Measurements from ENCODE around the gene CORIN. TPM values are rescaled to one million over a fixed set of nuclear protein-coding genes. Genes with fewer than 3 reads are reported as not detected.

CORIN gene
- total RNA-seq = under 1 TPM; 0.25 to 0.29 TPM

DNA sequence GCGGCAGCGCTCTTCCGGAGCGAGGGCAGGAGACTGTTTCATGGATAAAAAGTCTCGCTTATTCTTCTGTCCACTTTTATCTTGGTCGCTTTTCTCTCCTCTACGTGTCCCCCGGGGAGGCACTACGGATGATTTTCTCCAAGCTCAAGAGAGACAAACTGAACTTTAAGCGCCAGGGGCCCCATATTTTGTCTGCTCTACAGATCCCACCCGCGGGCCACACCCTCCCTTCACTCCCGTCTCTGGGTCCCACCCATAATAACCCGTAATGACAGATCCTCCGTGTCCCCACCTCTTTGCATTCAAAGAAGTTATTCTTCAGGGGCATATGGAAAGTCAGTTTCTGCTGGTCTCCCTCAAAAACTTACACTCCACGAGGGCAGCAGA, at the start of gene CORIN:
TSS of gene CORIN (minus strand) at position 160 of the 387 bp plus-strand sequence. CDS start at position 42, 118 bp downstream.
- ATAC-seq (replicated peaks in 1 of 2) (no peak), DNase-seq (peak in 1 of 2 donors; percentile 5)
- H3K4me1 Mint-ChIP-seq (ENCODE audit: low read depth) = peaks cover 37% of the 10 kb centered on the region
- peaks cover 5% of the 10 kb centered on the region for H3K27me3 Mint-ChIP-seq (ENCODE audit: low read depth)
- H3K27ac Mint-ChIP-seq = no peak within 1 kb of the TSS
- peaks cover 2% of the 10 kb centered on the region in 2 donors for H3K9me3 Mint-ChIP-seq
- H3K36me3 Mint-ChIP-seq (ENCODE audit: insufficient read depth in 2 of 2) = peaks cover under 1% of the 10 kb centered on the region in 2 donors
- H3K4me3 Mint-ChIP-seq = peak within 1 kb of the TSS; percentile 91

- no peak for ATAC-seq (replicated peaks in 1 of 2)
- Mint-ChIP-seq H3K27me3 (ENCODE audit: low read depth) (no peaks in the 10 kb centered on the region), H3K4me3 (no peak overlapping the region), H3K27ac (no peak overlapping the region), H3K9me3 (no peaks in the 10 kb centered on the region), H3K36me3 (ENCODE audit: insufficient read depth in 2 of 2) (peaks cover 0 to 22% of the 10 kb centered on the region in 2 donors), H3K4me1 (ENCODE audit: low read depth) (no peaks in the 10 kb centered on the region)
- no peak for DNase-seq
These were observed 44.4 kb upstream of the CORIN start for GRCh38 chr4:47882228-47882627.

DNA sequence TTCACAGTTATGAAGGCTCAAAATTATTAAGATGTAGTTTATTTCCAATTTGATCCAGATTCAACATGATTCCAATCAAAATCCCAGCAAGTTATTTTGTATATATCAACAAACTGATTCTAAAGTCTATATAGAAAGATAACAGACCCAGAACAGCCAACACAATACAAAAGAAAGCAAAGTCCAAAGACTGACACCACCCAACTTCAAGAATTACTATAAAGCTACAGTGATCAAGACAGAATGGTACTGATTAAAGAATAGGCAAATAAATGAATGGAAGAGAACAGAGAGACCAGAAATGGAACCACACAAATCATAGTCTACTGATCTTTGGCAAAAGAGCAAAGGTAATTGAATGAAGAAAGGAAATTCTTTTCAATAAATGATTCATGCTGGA, 41.6 kb upstream of the CORIN start:
- Mint-ChIP-seq H3K27me3 (ENCODE audit: low read depth) (no peaks in the 10 kb centered on the region), H3K27ac (no peak overlapping the region), H3K4me1 (ENCODE audit: low read depth) (peaks cover 4% of the 10 kb centered on the region), H3K9me3 (no peaks in the 10 kb centered on the region), H3K4me3 (no peak overlapping the region), H3K36me3 (ENCODE audit: insufficient read depth in 2 of 2) (peaks cover 5 to 37% of the 10 kb centered on the region in 2 donors)
- ATAC-seq (replicated peaks in 1 of 2) (no peak), DNase-seq (no peak)

- H3K27me3 Mint-ChIP-seq (ENCODE audit: low read depth) = no peaks in the 10 kb centered on the region
- no peaks in the 10 kb centered on the region for H3K9me3 Mint-ChIP-seq
- DNase-seq = no peak
- ATAC-seq (replicated peaks in 1 of 2) = no peak
- no peak overlapping the region for H3K27ac Mint-ChIP-seq
- peaks cover 11 to 39% of the 10 kb centered on the region in 2 donors for H3K36me3 Mint-ChIP-seq (ENCODE audit: insufficient read depth in 2 of 2)
- H3K4me1 Mint-ChIP-seq (ENCODE audit: low read depth) = peaks cover 13% of the 10 kb centered on the region
- no peak overlapping the region for H3K4me3 Mint-ChIP-seq
These were observed 39.1 kb upstream of the CORIN start for GRCh38 chr4:47876784-47877546.

DNA sequence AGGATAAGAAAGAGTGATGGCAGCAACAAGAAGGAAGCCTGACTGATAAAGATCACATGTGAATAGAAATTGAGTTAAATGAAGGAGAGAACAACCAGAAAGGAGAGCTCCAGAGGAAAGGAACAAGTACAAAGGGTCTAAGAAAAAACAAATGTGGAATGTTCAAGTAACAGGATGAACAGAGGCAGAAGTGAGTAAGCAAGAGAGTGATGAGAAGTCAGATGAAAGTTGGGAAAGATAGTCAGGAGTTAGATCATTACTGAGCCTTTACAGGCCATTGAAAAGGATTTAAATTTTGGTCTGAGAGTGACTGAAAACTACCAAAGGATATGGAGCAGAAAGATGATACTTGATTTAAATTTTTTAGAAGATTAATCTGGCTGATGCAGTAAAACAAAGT, 38.4 kb upstream of the CORIN start:
- H3K36me3 Mint-ChIP-seq (ENCODE audit: insufficient read depth in 2 of 2) = peaks cover 11 to 37% of the 10 kb centered on the region in 2 donors
- peaks cover 13% of the 10 kb centered on the region for H3K4me1 Mint-ChIP-seq (ENCODE audit: low read depth)
- no peak for ATAC-seq (replicated peaks in 1 of 2)
- no peaks in the 10 kb centered on the region for H3K27me3 Mint-ChIP-seq (ENCODE audit: low read depth)
- DNase-seq = no peak
- H3K4me3 Mint-ChIP-seq = no peak overlapping the region
- H3K9me3 Mint-ChIP-seq = no peaks in the 10 kb centered on the region
- no peak overlapping the region for H3K27ac Mint-ChIP-seq

DNA sequence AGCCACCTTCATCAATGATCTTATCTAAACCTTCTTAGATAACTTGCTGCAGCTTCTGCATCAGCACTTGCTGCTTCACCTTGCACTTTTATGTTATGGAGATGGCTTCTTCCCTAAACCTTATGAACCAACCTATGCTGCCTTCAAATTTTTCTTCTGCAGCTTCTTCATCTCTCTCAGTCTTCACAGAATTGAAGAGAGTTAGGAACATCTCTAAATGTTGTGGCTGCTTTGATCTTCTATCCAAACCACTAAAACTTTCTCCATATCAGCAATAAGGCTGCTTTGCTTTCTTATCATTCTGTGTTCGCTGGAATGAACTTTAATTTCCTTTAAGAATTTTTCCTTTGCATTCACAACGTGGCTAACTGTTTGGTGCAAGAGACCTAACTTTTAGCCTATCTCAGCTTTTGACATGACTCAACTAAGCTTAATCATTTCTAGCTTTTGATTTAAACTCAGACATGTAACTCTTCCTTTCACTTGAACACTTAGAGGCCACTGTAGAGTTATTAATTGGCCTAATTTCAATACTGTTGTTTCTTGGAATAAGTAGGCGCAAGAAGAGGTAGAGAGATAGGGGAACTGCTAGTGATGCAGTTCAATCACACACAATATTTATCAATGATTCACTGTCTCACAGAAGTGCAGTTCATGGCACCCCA, 36.1 kb upstream of the CORIN start:
- H3K9me3 Mint-ChIP-seq = peaks cover 0 to 2% of the 10 kb centered on the region in 2 donors
- no peaks in the 10 kb centered on the region for H3K27me3 Mint-ChIP-seq (ENCODE audit: low read depth)
- H3K4me1 Mint-ChIP-seq (ENCODE audit: low read depth) = peaks cover 13% of the 10 kb centered on the region
- peaks cover 15 to 40% of the 10 kb centered on the region in 2 donors for H3K36me3 Mint-ChIP-seq (ENCODE audit: insufficient read depth in 2 of 2)
- peak overlapping the region; percentile 49 for H3K27ac Mint-ChIP-seq
- DNase-seq = no peak
- H3K4me3 Mint-ChIP-seq = peak overlapping the region in 1 of 2 donors; percentile 71
- ATAC-seq (replicated peaks in 1 of 2) = peak; percentile 92

DNA sequence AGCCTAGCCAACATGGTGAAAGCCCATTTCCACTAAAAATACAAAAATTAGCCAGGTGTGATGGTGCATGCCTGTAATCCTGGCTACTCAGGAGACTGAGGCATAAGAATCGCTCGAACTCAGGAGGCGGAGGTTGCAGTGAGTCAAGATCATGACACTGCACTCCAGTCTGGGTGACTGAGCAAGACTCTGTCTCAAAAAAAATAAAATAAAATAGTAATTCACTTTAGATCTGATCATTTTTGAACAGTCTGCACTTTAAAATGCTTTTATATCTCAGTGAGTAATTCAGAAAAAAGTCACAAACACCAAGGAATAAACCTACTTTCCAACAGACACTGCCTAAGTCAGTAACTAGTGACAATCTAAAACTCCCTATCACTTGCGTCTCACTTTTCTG, 25.6 kb upstream of the CORIN start:
- no peaks in the 10 kb centered on the region for H3K4me1 Mint-ChIP-seq (ENCODE audit: low read depth)
- no peak overlapping the region for H3K4me3 Mint-ChIP-seq
- H3K27ac Mint-ChIP-seq = no peak overlapping the region
- no peak for ATAC-seq (replicated peaks in 1 of 2)
- no peaks in the 10 kb centered on the region for H3K27me3 Mint-ChIP-seq (ENCODE audit: low read depth)
- DNase-seq = no peak
- no peaks in the 10 kb centered on the region for H3K9me3 Mint-ChIP-seq
- H3K36me3 Mint-ChIP-seq (ENCODE audit: insufficient read depth in 2 of 2) = peaks cover 3 to 6% of the 10 kb centered on the region in 2 donors

DNA sequence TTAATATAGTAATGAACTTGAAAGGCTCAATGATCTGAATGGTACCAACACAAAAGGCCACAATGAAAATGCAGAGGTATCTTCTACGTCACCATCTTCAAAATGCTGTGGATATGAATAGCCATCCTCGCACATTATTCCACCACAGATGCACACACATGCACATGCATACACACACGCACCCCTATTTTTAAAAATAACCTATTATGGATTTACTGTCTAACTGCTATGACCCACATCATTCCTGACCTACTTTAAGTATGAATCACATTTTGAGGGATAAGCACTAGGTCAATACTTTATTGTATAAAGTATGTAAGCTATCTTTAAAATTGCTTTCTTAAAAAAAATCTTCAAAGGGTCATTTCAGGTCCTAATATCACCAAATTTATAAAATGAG, 24.4 kb upstream of the CORIN start:
- H3K9me3 Mint-ChIP-seq = no peaks in the 10 kb centered on the region
- H3K27ac Mint-ChIP-seq = no peak overlapping the region
- ATAC-seq (replicated peaks in 1 of 2) = no peak
- H3K27me3 Mint-ChIP-seq (ENCODE audit: low read depth) = no peaks in the 10 kb centered on the region
- no peak overlapping the region for H3K4me3 Mint-ChIP-seq
- H3K4me1 Mint-ChIP-seq (ENCODE audit: low read depth) = no peaks in the 10 kb centered on the region
- H3K36me3 Mint-ChIP-seq (ENCODE audit: insufficient read depth in 2 of 2) = no peaks in the 10 kb centered on the region
- DNase-seq = no peak

- no peaks in the 10 kb centered on the region for H3K9me3 Mint-ChIP-seq
- ATAC-seq (replicated peaks in 1 of 2) = no peak
These were observed 22.4 kb upstream of the CORIN start for GRCh38 chr4:47860305-47860704.

DNA sequence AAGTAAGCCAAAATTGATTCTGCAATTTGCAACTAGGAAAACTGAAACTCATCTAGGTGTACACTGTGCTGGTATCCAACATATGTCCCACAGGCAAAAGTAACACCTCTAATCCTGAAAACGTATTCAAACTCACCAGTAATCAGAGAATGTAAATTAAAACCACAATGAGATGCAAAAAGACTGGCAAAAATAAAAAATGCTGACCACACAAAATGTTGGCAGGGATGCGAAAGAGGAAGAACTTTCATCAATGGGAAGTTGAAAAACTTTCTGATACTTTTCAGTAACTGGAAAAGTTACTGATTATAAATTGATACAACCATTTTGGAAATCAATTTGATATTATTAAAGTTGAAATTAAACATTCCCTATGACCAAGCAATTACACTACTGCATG, 20.1 kb upstream of the CORIN start:
- no peak overlapping the region for H3K27ac Mint-ChIP-seq
- H3K4me3 Mint-ChIP-seq = no peak overlapping the region
- peaks cover 1 to 2% of the 10 kb centered on the region in 2 donors for H3K36me3 Mint-ChIP-seq (ENCODE audit: insufficient read depth in 2 of 2)
- no peaks in the 10 kb centered on the region for H3K27me3 Mint-ChIP-seq (ENCODE audit: low read depth)
- H3K9me3 Mint-ChIP-seq = no peaks in the 10 kb centered on the region
- no peak for DNase-seq
- ATAC-seq (replicated peaks in 1 of 2) = no peak
- H3K4me1 Mint-ChIP-seq (ENCODE audit: low read depth) = no peaks in the 10 kb centered on the region

More at GRCh38 chr4:47860305-47860704, 22.4 kb upstream of the CORIN start:
- peaks cover 1 to 2% of the 10 kb centered on the region in 2 donors for H3K36me3 Mint-ChIP-seq (ENCODE audit: insufficient read depth in 2 of 2)
- no peaks in the 10 kb centered on the region for H3K27me3 Mint-ChIP-seq (ENCODE audit: low read depth)
- H3K27ac Mint-ChIP-seq = no peak overlapping the region
- H3K4me3 Mint-ChIP-seq = no peak overlapping the region
- no peaks in the 10 kb centered on the region for H3K4me1 Mint-ChIP-seq (ENCODE audit: low read depth)
- DNase-seq = no peak

DNA sequence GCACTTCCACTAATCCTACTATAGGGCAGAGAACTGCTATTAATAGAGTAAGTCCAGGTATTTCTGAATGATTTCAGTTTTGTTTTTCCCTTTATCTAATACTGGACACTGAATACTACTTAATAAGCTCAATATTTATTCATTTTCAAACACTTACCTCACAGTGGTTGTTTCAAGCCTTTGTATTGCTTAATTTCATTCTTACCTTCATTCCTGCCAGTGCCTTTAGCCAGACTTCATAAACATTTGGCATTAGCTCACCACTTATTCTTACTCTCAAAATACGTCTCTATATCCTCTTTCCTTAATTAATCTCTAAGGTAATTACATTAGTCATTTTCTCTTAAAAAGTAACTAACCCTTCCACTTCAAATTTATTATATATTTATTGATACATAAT, 18.8 kb upstream of the CORIN start:
- no peak overlapping the region for H3K27ac Mint-ChIP-seq
- no peaks in the 10 kb centered on the region for H3K27me3 Mint-ChIP-seq (ENCODE audit: low read depth)
- H3K36me3 Mint-ChIP-seq (ENCODE audit: insufficient read depth in 2 of 2) = peaks cover 1 to 2% of the 10 kb centered on the region in 2 donors
- H3K4me1 Mint-ChIP-seq (ENCODE audit: low read depth) = no peaks in the 10 kb centered on the region
- H3K4me3 Mint-ChIP-seq = no peak overlapping the region
- DNase-seq = no peak
- no peaks in the 10 kb centered on the region for H3K9me3 Mint-ChIP-seq
- no peak for ATAC-seq (replicated peaks in 1 of 2)

GRCh38 chr4:47855350-47855749, 17.5 kb upstream of the CORIN start:
- no peak overlapping the region for H3K27ac Mint-ChIP-seq
- H3K27me3 Mint-ChIP-seq (ENCODE audit: low read depth) = no peaks in the 10 kb centered on the region
- DNase-seq (no peak), ATAC-seq (replicated peaks in 1 of 2) (no peak)
- H3K4me1 Mint-ChIP-seq (ENCODE audit: low read depth) = no peaks in the 10 kb centered on the region
- H3K9me3 Mint-ChIP-seq = no peaks in the 10 kb centered on the region
- peaks cover 1 to 5% of the 10 kb centered on the region in 2 donors for H3K36me3 Mint-ChIP-seq (ENCODE audit: insufficient read depth in 2 of 2)
- no peak overlapping the region for H3K4me3 Mint-ChIP-seq

DNA sequence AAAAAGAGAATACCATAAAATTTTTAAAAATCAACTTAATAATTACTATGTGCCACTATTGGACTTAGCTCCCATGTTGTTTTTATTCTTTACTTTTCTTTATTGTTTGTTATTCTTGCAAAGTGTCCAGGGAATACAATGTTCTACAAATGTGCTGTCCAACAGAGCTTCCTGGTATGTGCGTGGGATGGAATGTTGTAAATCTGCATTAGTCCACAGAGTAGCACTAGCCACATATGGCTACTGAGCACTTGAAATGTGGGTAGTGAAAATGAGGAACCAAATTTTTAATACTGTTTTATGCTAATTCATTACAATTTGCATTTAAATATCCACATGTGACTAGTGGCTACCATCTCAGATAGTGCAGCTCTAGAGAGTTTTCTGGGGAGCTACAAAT, 14.3 kb upstream of the CORIN start:
- ATAC-seq (replicated peaks in 1 of 2) (no peak), DNase-seq (no peak)
- Mint-ChIP-seq H3K4me1 (ENCODE audit: low read depth) (no peaks in the 10 kb centered on the region), H3K36me3 (ENCODE audit: insufficient read depth in 2 of 2) (peaks cover 1 to 8% of the 10 kb centered on the region in 2 donors), H3K9me3 (no peaks in the 10 kb centered on the region), H3K4me3 (no peak overlapping the region), H3K27me3 (ENCODE audit: low read depth) (no peaks in the 10 kb centered on the region), H3K27ac (no peak overlapping the region)

Measured in activated T-cell treated with anti-CD3 and anti-CD28 coated beads, Interleukin-2, amount 50 U/mL, for 72 hours (primary cell).